ENCODE results near the gene CCNT1. TPM values are rescaled to one million over a fixed set of nuclear protein-coding genes. Genes with fewer than 3 reads are reported as not detected.
"Not testable (repeated sequence)": the region's sequence is repeated elsewhere in the genome, so short reads cannot be mapped to it uniquely, and the experiment has no call there.

The CCNT1 gene
- total RNA-seq, 1 donor from 2014 or later, result 28.0 TPM

DNA sequence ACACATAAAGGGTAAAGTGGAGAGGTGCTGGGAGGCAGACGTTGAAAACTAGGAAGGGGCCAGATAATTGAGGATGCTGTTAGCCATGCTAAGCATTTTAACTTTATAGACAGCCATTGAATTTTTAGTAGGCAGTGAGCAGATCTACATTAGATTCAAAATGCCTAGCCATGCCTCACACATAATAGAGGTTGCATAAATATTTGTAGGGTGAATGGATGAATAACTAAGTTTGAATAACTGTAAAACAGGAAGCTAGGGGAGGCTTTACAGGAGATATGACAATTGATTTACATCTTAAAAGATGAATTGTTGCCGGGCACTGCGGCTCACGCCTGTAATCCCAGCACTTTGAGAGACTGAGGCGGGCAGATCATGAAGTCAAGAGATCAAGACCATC is 12.3 kb upstream of the CCNT1 start:
- no peak for DNase-seq (ENCODE audit: low spot score in 2 of 2)
- intact Hi-C loops (cut with DNase I), result no loop called here

GRCh38 chr12:48720737-48721136 is 4.2 kb upstream of the CCNT1 start:
- DNase-seq (ENCODE audit: low spot score in 2 of 2); H3K27ac ChIP-seq; H3K27me3 ChIP-seq; H3K36me3 ChIP-seq; H3K4me1 ChIP-seq; intact Hi-C loops (cut with DNase I); H3K4me3 ChIP-seq; H3K9me3 ChIP-seq: not testable (repeated sequence)

More for the DNA sequence above, 12.3 kb upstream of the CCNT1 start:
- no peak for TF ChIP-seq CTCF (IDR thresholded peaks at IDR 0.05)
- Histone ChIP-seq H3K27me3 (no peaks in the 10 kb centered on the region), H3K4me3 (no peak overlapping the region), H3K27ac (no peak overlapping the region), H3K9me3 (no peaks in the 10 kb centered on the region), H3K4me1 (no peaks in the 10 kb centered on the region), H3K36me3 (no peaks in the 10 kb centered on the region)

DNA sequence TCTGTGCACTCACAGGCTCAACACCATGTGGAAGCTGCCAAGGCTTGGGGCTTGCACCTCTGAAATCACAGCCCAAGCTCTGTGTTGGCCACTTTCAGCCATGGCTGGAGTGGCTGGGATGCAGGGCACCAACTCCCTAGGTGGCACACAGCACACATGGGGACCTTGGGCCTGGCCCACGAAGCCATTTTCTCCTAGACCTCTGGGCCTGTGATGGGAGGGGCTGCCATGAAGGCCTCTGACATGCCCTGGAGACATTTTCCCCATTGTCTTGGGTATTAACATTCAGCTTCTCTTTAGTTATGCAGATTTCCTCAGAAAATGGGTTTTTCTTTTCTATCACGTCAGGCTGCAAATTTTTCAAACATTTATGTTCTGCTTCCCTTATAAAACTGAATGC is 3.7 kb upstream of the CCNT1 start:
- H3K4me3 ChIP-seq; H3K4me1 ChIP-seq; DNase-seq (ENCODE audit: low spot score in 2 of 2); H3K27ac ChIP-seq; H3K27me3 ChIP-seq; H3K36me3 ChIP-seq; H3K9me3 ChIP-seq; intact Hi-C loops (cut with DNase I): not testable (repeated sequence)

- not testable (repeated sequence) for H3K27me3 ChIP-seq; DNase-seq (ENCODE audit: low spot score in 2 of 2); H3K4me3 ChIP-seq; H3K9me3 ChIP-seq; H3K27ac ChIP-seq; H3K36me3 ChIP-seq
- intact Hi-C loops (cut with DNase I), result loop anchor here (5.0 to 10.0 kb wide), 3 partner anchors 238 to 817 kb away; partner anchors contain the start of genes ARF3, TUBA1C and VDR
- H3K4me1 ChIP-seq, result peaks cover 8 to 16% of the 10 kb centered on the region in 2 donors
These were observed 2.5 kb upstream of the CCNT1 start for GRCh38 chr12:48719002-48719401.

GRCh38 chr12:48717252-48717695 is 767 bp upstream of the CCNT1 start:
- Histone ChIP-seq H3K36me3 (peaks cover 4 to 5% of the 10 kb centered on the region in 2 donors), H3K27me3 (no peaks in the 10 kb centered on the region), H3K9me3 (peaks cover 0 to 9% of the 10 kb centered on the region in 2 donors), H3K4me3 (peak overlapping the region; percentile 73 to 99), H3K4me1 (peaks cover 8 to 16% of the 10 kb centered on the region in 2 donors), H3K27ac (peak overlapping the region; percentile 89 to 99)
- TF ChIP-seq CTCF (IDR thresholded peaks at IDR 0.05), result no peak
- intact Hi-C loops (cut with DNase I), result loop anchor here (2.0 to 10.0 kb wide), 4 partner anchors 72 to 815 kb away; partner anchors contain the start of genes ADCY6, ARF3, TUBA1C and VDR
- DNase-seq (ENCODE audit: low spot score in 2 of 2), result no peak

GRCh38 chr12:48716168-48716492 is 377 bp downstream of the CCNT1 start:
- Histone ChIP-seq H3K4me3 (peak overlapping the region; percentile 73 to 99), H3K27me3 (no peaks in the 10 kb centered on the region), H3K9me3 (peaks cover 0 to 9% of the 10 kb centered on the region in 2 donors), H3K36me3 (peaks cover 6 to 14% of the 10 kb centered on the region in 2 donors), H3K27ac (peak overlapping the region; percentile 89 to 99), H3K4me1 (peaks cover 8 to 16% of the 10 kb centered on the region in 2 donors)
- no peak for TF ChIP-seq CTCF (IDR thresholded peaks at IDR 0.05)
- intact Hi-C loops (cut with DNase I), result loop anchor here (1.0 to 10.0 kb wide), 5 partner anchors 34 to 814 kb away; partner anchors contain the start of genes ADCY6, ARF3, KANSL2 and TUBA1C
- no peak for DNase-seq (ENCODE audit: low spot score in 2 of 2)

DNA sequence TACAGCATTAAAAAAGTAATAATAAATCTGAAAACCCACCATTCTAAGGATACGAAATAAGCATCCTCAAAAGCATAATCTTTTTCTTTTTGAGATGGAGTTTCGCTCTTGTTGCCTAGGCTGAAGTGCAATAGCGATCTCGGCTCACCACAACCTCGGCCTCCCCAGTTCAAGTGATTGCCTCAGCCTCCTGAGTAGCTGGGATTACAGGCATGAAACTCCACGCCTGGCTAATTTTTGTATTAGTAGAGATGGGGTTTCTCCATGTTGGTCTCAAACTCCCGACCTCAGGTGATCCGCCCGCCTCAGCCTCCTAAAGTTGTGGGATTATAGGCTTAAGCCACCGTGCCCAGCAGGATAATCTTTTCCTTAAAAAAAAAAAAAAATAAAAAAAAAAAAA is 4.3 kb downstream of the CCNT1 start:
- H3K4me1 ChIP-seq, result peaks cover 8 to 19% of the 10 kb centered on the region in 2 donors
- H3K4me3 ChIP-seq, result no peak overlapping the region
- H3K27me3 ChIP-seq, result no peaks in the 10 kb centered on the region
- H3K27ac ChIP-seq, result no peak overlapping the region
- peaks cover 12 to 32% of the 10 kb centered on the region in 2 donors for H3K36me3 ChIP-seq
- H3K9me3 ChIP-seq, result no peaks in the 10 kb centered on the region
- no peak for DNase-seq (ENCODE audit: low spot score in 2 of 2)
- intact Hi-C loops (cut with DNase I), result loop anchor here (10.0 kb wide), 1 partner anchor 553 kb away; the partner anchor contains the start of gene TUBA1C
- no peak for TF ChIP-seq CTCF (IDR thresholded peaks at IDR 0.05)

GRCh38 chr12:48698822-48699221 is 17.7 kb downstream of the CCNT1 start:
- H3K36me3 ChIP-seq, result peaks cover 54 to 65% of the 10 kb centered on the region in 2 donors
- DNase-seq (ENCODE audit: low spot score in 2 of 2); H3K4me3 ChIP-seq; H3K27ac ChIP-seq; H3K9me3 ChIP-seq; H3K4me1 ChIP-seq; intact Hi-C loops (cut with DNase I); H3K27me3 ChIP-seq: not testable (repeated sequence)
